Measurements from ENCODE around the gene ZNF143.

DNA sequence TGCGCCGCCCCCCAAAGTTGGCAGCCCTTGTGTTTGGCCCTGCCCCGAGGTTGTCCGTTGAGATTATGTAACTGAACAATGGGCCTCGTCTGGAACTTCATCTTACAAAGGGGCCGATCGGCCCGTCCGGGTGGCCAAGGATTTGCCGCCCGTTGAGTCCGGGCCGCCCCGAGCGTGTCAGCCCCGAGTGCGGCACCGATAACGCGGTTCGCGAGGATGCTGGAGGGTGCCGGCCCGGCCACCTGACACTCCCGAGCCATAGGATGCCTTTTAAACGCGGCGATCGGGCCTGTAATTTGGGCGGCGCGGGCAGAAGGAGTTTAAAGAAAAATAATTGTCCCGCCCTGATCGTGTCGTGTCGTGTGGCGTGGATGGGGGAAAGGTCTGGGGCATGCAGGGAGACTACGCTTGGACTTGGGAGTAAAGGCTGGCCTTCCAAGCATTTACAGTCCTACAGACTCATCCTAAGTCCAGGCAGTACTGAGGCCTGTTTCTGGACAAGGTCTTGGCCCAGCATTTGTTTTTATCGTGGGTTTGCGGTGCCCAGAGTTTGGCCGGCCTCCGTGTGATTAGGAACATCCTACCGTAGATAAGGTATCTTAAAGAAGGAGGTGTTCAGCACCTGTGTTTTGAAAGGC lies 113.9 kb downstream of the ZNF143 start:
- TF ChIP-seq CTCF (IDR thresholded peaks at IDR 0.05), result no peak
- no peak for TF ChIP-seq POLR2A (IDR thresholded peaks at IDR 0.05)

Measured in sigmoid colon (tissue), 3 donors.